HG02884 (cell line): ENCODE data around the gene VARS2.
"Not testable (repeated sequence)": the region's sequence is repeated elsewhere in the genome, so short reads cannot be mapped to it uniquely, and the experiment has no call there.

Experiments
- ATAC-seq: cut with Tn5 transposase; IDR thresholded peaks from one replicate; pipeline ENCODE4 v1.9.1; 2021; ENCODE audit warnings: mild to moderate bottlenecking, moderate library complexity; ENCODE audit not compliant: unreplicated experiment

VARS2 gene

GRCh38 chr6:30960907-30961673 is 47.1 kb downstream of the VARS2 start:
- ATAC-seq = no peak

GRCh38 chr6:30962716-30963115 is 48.7 kb downstream of the VARS2 start:
- ATAC-seq = no peak

GRCh38 chr6:30963641-30964040 is 49.6 kb downstream of the VARS2 start:
- no peak for ATAC-seq

GRCh38 chr6:30964075-30964474 is 50.0 kb downstream of the VARS2 start:
- ATAC-seq = no peak

GRCh38 chr6:30965140-30965601 is 51.1 kb downstream of the VARS2 start:
- no peak for ATAC-seq

GRCh38 chr6:30966154-30966553 is 52.1 kb downstream of the VARS2 start:
- no peak for ATAC-seq

GRCh38 chr6:30969171-30969570 is 55.1 kb downstream of the VARS2 start:
- not testable (repeated sequence) for ATAC-seq

GRCh38 chr6:30970946-30971345 is 56.9 kb downstream of the VARS2 start:
- no peak for ATAC-seq

GRCh38 chr6:30972816-30973215 is 58.8 kb downstream of the VARS2 start:
- no peak for ATAC-seq

GRCh38 chr6:30974490-30975252 is 60.6 kb downstream of the VARS2 start:
- no peak for ATAC-seq
